Sigmoid colon (tissue), 4 donors: ENCODE measurements around the gene ZBED3.

Experiments used
- EP300 ChIP-seq, 4 donors: sonication (generic); formaldehyde crosslinking; IDR thresholded peaks; one replicate each; pipeline ENCODE4 v1.6.1; 2017; ENCODE audit warnings: antibody characterized with exemption in 4 of 4
- POLR2A ChIP-seq, 2 donors: fragments of 450-650 bp; IDR thresholded peaks; one replicate each; pipeline ENCODE4 v1.6.1; 2016; ENCODE audit warnings: antibody characterized with exemption in 2 of 2, mild to moderate bottlenecking in 2 of 2, moderate library complexity in 2 of 2
- POLR2AphosphoS5 ChIP-seq, 4 donors: sonication (generic); formaldehyde crosslinking; IDR thresholded peaks; one replicate each; pipeline ENCODE4 v1.6.1; 2017; ENCODE audit warnings: antibody characterized with exemption in 4 of 4
- TF ChIP-seq, protein P1 (sequence below), 4 experiments: fragments of 450-650 bp in 3 of 4; fragments of 200-600 bp in 1 of 4; IDR thresholded peaks; one replicate each; pipeline ENCODE4 v1.5.1; 2016 to 2019; ENCODE audit warnings: antibody characterized with exemption in 4 of 4, mild to moderate bottlenecking in 3 of 4, moderate library complexity in 2 of 4

DNA sequence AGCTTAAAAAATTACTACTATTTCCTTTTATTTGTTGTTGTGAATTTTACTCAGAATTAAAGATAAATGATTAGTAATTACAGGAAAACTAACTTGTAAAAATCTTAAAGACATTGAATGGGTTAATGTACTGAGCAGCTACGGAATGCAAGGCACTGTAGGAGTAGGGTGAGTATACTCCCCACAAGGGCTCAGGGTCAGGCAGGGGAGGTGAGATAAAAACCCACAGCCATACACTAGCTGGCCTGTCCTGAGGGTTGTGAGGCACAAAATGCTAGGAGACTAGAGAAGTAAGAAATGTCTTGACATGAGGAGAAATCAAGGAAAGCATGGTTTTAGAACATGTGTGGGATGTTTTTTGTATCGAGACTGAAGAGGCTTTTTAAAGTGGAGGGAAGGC lies 13.4 kb downstream of the ZBED3 start:
- TF ChIP-seq, protein P1, sequence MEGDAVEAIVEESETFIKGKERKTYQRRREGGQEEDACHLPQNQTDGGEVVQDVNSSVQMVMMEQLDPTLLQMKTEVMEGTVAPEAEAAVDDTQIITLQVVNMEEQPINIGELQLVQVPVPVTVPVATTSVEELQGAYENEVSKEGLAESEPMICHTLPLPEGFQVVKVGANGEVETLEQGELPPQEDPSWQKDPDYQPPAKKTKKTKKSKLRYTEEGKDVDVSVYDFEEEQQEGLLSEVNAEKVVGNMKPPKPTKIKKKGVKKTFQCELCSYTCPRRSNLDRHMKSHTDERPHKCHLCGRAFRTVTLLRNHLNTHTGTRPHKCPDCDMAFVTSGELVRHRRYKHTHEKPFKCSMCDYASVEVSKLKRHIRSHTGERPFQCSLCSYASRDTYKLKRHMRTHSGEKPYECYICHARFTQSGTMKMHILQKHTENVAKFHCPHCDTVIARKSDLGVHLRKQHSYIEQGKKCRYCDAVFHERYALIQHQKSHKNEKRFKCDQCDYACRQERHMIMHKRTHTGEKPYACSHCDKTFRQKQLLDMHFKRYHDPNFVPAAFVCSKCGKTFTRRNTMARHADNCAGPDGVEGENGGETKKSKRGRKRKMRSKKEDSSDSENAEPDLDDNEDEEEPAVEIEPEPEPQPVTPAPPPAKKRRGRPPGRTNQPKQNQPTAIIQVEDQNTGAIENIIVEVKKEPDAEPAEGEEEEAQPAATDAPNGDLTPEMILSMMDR (IDR thresholded peaks at IDR 0.05), result no peak
- no peak for TF ChIP-seq POLR2A (IDR thresholded peaks at IDR 0.05)
- no peak for TF ChIP-seq POLR2AphosphoS5 (IDR thresholded peaks at IDR 0.05)
- TF ChIP-seq EP300 (IDR thresholded peaks at IDR 0.05), result no peak
